Inflammatory macrophage (primary cell): ENCODE results near the gene LEF1.
"Not testable (repeated sequence)": the region's sequence is repeated elsewhere in the genome, so short reads cannot be mapped to it uniquely, and the experiment has no call there.

Experiments
- DNase-seq, 2 donors: peaks; one replicate each; pipeline ENCODE4 v3.0.0-alpha.2; 2020 to 2022

Gene LEF1

DNA sequence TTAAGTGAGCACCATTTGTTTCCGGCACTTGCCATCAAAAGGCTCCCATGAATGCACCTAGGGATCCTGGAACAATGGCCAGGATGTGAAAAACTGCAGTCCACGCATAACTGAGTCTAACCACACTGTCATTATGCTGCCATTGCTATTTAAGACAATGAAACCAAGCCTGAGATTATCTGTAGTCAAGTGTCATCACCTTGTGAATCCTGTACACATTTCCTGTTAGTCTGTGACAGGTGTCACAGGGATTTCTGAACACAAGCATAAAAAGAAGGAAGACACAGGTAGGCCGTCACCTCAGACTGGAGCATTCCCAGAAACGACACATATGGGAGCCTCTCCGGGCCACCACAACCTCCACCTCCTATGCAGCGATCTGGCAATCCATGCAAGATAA is 112.3 kb downstream of the LEF1 start:
- no peak for DNase-seq

DNA sequence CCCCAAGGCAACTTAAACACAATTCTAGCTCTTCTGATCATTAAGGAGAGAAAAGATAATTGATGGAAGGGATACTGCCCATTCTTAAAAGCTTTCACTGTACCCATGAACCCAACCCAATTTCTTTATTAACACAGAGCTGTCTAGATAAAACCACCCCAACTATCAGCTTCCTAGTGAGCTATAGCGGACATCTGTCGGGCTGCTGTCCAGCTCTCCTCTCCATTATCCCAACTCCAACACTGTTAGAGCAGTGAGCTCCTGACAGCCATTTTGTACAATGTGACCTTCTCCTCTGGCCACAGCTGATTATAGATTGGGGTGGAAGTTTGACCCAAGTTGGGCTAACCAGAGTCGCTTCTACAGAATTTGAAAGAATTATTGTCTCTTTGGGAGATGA is 112.9 kb downstream of the LEF1 start:
- DNase-seq = no peak

DNA sequence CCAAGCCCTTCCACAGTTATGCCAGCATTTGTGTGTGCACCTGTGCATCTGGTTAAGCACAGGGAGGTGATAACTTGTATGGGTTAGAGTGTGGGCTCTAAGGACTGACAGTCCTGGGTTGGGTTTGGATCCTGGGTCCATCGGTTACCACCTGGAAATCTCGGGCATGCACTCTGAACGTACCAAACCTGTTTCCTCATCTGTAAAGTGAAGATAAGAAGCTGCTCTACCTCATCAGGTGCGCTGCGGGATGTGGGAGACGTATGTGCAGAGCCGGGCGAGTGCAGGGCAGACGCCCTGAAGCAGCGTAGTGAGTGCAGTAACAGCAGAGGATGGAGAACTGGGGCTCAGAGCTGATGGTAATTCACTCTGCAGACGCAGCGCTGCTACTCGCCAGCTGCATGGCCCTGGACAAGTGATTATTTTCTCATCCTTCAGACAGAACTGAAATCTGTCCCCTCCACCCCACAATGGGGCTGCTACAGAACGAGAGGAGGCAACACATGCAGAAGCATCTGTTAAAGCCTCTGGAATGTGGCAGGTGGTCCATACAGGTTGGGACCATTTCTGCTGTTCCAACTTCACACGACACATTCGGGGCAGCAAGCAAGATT is 114.6 kb downstream of the LEF1 start:
- DNase-seq = no peak

DNA sequence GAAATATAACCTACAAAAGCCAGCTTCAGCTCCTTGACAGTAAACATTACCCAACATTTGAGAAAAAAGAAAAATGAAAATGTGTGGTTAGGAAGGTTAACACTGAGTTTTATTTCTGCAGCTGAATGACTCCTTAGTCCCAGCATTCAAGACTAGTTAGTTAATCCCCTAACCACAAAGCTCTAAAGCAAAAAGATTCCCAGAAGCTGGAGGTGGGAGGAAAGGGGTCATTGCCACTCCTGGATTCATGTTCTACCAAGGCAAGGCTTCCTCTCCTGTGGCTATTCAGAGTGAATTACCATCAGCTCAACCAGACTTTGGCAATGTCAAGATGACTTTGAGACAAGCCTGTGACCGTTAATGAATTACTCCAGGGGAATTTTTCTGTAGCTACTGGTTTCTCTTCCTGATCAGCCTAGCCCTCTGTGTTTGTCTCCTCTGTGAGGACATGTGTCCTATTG is 115.5 kb downstream of the LEF1 start:
- no peak for DNase-seq

DNA sequence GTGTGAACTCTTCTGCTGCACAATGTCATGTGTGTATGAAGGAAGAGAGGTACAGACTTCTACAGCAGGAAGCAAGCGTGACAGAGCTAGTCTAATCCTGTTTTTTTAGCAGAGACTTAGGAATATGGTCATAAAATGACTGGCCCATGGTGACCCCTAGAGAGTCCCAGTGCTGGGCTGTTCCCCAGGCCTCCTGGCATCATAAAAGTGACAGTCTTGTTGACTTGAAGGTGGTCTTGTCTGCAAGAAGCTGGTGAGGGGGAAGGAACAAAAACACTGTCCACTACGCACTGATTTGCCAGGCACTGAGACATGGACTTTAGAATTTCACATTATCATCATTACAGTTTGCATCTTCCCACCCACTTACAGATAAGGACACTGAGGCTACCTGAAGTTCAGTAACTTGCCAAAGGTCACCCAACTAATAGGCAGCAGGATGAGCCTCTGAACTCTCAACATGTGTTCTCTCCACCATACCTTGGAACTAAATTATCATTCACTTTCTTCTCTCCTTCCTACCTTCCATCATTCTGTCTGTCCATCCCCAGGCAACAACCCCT is 116.1 kb downstream of the LEF1 start:
- no peak for DNase-seq

DNA sequence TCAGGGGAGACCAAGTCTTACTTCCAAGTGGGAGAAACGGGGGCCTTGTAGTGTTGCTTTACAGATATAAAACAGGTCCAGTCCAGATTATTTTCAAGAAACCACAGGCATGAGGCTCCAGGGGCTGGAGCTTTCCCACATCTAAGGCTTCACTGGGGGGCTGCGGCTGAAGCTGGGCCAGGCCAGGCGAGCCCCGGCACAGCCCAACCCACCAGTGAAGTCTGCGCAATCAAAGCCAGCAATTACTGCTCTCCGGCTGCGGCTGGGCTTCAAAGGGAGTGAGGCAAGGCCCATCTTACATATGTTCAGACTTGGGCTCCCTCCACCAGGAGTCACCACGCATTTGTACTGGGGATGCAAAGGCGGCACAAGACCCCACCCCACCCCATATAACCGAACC is 117.4 kb downstream of the LEF1 start:
- DNase-seq = no peak

DNA sequence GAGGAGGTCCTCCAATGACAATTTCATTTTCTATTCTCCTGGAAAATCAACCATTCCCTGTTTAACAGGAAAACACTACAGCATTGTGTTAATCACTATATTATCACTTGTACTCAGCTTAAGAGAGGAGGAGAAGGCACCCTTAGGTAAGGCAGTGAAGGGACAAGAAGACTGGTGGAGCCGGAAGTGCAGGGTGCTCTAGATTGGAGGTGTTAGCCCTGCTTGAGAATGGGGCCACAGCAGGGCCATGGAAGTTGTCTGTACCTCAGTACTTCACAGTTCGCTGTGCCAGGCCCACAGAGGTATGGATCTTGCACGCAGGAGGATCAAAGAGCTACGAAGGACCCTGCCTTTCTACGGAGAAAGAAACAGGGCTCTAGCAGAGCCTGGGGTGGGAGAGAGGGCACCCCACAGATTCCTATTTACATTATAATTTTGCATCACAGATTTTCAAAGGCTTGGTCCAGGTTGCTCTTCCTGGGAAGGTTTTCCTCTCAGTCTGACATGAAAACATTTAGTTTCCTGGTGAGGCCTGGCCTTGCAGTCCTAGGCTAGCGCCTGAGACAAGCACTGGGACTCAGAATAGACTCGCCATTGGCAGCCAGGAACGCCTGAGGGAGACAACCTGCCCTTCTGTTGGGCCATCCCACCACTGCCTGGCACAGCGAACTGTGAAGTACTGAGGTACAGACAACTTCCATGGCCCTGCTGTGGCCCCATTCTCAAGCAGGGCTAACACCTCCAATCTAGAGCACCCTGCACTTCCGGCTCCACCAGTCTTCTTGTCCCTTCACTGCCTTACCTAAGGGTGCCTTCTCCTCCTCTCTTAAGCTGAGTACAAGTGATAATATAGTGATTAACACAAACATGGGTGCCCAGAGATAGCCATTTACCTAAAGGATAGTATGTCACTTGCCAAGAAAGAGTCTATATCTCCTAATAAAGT is 118.3 kb downstream of the LEF1 start:
- not testable (repeated sequence) for DNase-seq

DNA sequence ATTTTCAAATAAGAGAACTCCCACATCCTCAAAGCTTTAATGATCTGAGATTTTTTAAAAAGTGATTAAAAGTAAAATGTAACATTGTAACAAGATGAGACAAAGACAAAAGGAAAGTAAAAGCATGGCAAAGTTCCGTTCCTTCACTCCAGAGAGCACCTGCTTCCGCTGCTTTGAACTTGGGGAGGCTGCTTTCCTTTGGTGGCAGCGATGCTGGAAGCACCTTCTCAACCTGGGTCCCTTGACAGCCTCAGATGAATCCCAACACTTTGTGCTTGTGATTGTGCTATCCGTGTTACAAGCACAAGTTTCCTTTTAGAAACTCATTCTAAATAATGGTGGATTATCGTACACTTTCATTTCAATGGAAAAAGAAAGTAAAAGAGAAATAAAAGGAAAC is 119.3 kb downstream of the LEF1 start:
- DNase-seq = no peak

DNA sequence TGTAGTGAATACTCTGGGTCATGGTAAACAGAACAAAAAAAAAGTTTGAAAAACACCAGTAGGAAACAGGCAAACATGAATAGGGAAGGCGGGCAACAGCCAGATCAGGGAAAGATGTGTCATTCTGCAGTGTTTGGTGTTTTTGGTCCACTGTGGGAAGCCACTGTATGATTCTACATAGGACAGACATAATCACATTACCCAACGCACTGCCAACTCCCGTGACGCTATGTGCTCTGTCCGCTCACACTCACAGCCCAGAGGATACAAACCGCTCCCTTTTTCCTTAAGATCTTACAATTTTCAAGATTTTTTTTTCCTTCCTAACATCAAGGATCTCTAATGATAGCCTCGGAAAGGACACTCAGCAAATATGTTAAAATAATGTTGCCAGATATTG is 119.7 kb downstream of the LEF1 start:
- no peak for DNase-seq

DNA sequence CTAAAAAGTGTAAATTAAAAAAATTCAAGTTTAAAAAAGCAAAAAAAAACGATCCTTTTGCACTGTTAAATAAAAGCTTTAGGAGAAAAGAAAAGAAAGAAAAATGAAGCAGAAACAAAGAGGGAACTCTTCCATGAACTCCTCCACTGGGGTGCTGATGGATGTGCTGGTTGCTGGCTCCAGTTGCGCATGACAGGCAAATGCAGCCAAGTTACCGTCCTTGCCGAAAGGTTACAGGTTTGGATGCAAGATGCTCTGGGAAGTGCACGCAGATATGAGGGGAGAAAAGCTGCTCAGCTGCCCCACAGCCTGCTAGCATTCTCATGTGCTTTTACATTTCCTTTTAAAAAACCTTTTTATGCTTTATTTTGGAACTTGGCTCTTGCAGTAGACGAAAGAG is 120.6 kb downstream of the LEF1 start:
- DNase-seq = no peak

DNA sequence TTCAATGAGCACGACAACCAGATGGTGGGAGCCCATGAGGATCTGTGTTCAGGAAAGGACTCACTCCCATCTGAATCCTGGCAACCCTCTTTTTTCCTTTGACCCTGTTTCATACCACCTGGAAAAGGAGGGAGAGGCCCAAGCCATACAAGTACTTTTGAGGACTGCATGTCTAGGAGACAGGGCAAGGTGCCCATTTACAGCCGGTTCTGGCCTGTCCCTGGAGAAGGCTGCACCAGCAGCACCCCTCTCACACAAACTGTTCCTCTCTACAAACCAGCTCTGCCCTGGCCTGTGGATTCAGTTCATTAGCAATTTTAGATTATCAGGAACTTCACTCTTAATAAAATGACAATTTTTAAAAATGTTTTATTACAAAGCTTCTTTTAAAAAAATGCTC is 121.5 kb downstream of the LEF1 start:
- DNase-seq = no peak

DNA sequence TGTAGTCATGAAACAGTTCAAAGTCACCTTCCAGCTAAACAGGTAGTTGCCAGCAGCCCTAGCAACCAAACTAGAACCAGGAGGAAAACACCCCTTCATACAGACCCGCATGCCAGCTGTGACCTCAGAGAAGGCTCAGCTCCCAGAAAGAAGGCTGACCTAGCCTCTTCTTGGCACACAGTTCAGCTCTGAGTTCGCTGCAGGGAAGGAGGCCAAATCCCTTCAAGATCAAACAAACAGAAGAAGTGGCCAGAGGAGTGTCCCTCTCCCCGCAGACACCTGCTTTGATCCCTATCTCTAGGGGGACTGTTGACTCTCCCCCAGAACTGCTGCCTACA is 123.1 kb downstream of the LEF1 start:
- DNase-seq = no peak

DNA sequence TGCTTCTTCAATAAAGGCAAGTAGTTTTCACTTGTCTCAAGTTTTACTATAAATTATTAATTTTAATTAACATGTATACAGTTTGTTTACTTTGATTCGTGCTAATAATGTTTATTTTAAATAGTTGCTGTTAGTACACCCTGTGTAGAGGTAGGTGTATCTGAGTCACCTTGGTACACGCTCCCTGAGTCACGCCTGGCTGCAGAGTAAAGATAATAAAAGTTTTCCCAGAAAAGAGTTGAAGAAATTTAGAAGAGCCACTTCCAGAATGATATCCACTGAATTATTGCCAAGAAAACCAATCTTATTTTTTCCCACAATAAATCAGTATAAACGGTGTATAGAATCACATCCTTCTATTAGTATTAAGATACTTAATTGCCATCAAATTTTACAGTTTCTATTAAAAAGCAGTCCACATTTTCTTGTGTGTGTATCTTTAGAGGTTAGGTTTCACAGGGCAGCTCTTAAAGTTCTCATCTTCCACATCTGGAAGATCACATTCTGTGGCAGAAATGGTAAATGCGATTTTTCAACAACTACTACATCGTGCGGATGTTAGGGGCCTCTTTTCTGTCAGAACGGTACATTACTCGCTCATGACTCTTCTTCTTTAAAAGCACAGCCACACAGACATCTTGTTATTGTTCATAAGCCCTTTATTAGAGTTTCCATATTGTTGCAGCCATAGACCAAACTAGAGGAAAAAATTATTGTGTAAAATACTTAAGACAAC is 123.6 kb downstream of the LEF1 start:
- no peak for DNase-seq

DNA sequence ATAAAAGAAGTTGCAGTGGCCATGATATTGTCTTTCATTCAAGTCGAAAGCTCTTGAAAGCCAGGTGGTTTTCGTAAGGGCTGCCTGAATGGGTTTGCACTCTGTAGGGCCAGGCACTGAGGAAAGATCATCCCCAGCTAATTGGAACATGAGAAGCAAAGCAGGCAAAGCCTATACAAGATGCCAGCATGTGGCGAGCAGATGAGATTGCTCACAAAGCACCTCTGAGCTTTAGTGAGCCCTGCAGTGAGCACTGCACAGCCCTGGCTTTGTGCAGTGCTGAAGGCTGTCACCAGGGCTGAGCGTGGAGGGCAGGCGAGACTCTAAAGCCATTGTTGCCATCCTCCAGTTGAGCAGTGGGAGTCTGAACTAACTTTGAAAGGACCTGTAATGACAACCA is 125.2 kb downstream of the LEF1 start:
- no peak for DNase-seq

DNA sequence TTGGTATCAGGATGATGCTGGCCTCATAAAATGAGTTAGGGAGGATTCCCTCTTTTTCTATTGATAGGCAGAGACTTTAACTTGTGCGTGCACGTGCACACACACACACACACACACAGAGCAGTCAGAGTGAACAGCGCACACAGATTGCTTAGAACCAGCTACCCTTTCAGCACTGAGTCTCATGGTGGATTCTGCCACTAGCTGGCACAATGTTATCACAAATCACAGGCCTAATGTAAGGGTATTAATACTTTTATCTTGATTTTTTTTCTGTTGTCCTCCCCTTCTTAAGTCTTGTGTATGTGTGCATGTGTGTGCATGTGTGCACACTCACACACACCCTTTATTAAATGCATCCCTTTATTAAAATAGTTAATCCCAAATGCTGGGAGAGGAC is 125.8 kb downstream of the LEF1 start:
- no peak for DNase-seq

DNA sequence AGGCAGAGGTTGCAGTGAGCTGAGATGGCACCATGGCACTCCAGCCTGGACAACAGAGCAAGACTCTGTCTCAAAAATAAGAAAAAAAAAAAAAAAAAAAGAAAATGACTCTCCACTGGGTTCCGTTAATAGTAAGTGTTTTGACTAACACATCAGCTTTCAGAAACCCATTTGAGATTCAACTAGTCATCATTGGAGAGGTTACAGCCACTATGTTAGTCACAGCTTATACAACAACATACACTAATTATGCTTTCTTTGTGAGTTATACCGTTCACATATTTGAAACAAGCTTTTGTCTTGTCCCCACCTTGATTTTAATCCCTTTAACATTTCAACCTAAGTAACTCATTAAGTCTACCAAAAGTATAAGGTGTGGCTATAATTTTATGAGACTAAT is 130.8 kb downstream of the LEF1 start:
- no peak for DNase-seq

DNA sequence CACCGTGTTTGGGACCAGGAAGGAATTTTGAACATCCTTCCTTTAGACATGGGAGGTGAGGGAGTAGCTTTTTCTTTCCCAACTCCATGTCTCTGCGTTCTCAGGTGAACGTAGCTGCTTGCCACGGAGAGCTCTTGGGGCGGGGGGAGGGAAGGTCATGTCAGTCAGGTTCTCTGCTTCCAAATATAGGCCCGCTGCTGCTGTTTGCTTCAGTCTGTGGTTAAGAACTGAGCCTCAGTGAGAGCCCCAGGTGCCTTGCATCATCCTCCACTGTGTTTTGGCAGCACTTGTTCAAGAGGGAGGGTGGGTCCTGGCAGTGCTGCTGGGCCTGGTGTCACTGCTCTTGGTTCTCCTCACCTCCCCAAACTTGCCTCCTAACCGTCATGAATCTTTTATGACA is 132.5 kb downstream of the LEF1 start:
- no peak for DNase-seq

DNA sequence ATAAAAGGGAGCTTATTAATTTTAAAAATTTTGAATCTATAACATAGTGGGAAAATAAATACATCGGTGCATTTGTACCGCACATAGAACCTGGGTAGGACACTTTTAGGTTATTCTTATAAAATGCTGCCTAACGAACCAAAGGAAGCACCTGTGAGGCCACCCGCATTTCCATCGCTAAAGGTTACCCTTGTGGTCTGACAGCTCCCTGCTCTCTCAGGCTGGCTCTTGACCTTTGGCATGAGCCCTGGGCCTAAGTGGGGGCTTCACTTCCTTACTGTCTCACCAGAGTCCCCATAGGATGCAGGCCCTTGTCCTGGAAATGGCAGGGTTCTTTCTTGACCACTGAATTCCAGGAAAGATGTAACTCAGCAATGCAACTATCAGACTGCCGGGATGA is 133.0 kb downstream of the LEF1 start:
- DNase-seq = no peak

DNA sequence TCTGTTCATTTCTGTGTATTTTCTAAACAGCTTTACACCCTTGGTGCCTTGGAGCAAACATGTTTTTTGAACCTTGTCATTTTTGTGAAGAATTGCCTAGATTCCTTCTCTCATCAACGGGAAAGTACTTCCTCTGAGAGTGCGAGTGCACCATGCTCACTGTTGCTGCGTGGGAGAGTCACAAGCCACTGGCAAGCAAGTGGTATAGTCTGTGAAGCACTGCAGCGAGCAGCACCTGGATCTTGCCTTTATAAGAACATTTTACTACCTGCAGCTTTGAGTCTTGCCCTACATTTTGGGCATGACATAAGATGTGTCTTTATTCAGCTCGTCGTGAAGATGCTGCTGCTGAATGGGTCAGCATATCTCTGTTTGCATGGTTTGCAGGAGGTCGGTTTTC is 134.2 kb downstream of the LEF1 start:
- no peak for DNase-seq

DNA sequence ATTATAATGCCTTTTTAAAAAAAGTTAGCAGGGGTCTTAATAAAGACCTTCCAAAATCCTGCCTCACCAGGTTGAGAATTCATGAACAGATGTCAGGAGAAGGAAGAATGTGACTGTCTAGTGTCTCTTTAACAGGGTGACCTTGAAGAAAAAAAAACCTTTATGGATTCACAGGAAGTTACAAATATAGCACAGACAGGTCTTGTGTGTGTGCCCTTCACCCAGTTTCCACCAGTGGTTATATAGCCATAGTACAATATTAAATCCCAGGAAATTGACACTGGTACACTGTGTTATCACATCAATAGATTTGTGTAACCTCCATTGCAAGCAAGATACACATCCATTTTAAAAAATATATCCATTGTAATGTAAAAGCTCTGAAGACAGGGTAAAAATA is 135.4 kb downstream of the LEF1 start:
- DNase-seq = no peak

DNA sequence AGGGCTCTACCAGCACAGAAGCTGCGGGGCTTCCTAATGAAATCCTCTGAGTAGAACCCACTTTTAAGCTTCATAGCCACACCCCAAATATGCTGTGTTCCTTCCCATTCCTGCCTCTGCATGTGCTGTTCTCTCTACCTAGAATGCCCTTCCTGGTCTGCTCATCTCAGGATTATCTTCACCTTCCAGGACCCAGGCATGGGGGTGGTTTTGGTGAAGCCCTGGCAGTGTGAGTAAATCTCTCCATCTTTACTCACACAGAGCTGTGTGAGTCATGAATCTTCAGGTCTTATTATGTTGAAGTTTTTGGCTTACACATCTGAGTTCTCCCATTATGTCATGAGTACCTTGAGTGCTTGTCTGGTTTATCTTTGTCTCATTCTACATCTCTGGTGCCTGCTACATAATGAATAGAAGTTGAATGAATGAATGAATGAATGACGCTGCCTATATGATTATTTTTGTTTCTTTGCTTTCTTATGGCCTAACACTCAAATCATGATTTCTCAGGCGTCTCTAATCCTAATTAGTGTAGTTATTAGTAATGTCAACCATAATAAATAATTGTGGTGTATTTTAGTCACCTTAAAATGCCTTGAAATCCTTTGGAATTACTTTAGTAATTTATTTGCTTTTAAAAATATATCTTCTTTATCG is 137.2 kb downstream of the LEF1 start:
- DNase-seq = no peak

DNA sequence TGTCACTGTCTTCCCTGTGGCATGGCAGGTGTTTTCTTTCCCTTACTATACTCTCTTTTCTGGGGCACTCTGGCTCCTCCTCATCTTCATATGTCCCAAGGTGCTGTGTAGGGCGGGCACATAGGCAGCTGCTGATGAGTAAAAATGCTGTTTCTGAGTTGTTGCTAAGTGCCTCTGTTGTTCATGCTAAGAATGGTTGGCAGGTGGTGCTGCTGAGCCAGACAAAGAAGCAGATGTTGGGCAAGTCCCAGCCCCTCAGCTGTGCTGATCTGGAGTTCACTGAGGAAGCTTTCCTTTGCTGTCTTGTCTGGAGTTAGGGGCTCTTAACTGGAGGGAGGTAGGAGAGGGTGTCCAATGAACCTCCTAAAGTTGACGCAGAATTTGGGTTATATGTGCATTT is 138.4 kb downstream of the LEF1 start:
- peak; percentile 12 to 48 for DNase-seq

DNA sequence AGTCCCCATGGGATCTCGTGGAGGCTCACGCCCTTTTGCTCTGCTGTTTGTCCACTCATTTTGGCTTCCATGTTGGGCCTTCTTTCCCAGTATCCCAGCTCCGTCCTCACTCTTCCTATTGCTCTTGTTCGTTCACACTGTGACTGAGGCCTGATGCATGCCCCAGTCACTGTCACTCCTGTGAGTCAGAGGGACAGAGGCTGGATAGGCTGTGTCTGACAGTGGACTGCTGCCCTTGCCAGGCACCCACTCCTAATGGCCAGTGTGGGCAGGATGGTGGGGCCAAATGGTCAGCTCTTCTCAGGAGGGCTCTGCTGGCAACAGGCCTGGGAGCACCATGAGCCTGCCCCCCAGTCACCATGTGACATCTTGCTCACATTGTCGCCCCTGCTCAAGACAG is 139.0 kb downstream of the LEF1 start:
- no peak for DNase-seq
